Activated CD4-positive, alpha-beta T cell treated with anti-CD3 and anti-CD28 coated beads for 1 hour (primary cell): ENCODE data around the gene IL1RL2.

Source experiments
- DNase-seq: peaks from one replicate; pipeline ENCODE4 v3.0.0-alpha.2; 2020

IL1RL2 gene

DNA sequence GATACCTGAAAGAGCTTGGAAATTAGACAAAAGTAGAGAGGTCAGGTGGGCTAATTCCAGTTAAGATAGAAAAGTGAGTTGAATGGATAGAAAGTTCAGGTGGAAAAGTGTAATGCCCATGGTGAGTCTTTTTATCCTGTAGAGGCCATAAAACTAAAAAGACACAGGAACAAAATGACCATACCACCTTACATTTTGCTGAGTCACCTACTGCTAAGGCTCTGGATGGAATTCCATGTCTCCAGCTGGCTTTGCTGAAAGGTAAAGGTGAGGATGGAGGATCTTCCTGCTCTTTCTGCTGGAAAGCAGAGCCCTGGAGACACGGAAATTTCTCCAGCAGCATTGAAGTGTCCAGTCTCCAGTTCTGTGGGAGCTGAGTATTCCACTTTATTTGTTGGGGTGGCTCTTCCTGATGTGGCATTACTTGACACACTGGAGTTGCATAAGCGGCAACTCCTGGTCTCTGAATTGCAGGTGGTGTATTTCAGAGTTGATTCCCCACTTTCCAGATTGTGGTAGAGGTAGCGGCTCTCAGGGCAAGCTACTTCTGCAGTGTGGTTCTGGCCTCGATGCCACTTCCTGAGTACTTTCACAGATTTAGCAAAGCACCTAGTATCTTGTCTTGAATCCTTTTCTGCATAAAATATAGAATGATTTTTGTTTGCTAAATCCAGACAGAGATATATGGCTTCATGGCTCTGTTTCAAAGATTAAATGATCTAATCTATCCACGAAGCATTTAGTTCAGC is 10.7 kb downstream of the IL1RL2 start:
- DNase-seq, result no peak

DNA sequence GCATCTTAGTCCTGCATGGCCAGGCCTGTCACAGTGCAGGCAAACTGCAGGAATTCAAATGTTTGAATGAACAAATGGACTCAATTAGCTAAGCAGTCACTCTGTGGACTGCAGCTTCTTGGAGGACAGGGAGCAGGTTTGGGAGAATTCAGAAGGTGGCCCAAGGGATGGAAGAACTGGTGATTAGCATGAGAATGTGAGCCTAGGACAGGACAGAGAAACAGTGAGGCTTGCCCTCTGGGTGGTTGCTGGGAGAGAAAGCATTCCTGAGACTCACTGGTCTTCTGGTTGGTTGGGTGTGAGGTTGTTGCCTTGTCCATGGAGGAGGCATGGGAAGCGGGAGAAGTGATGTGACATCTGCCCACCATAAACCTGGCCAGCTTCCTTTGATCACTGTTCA is 13.7 kb downstream of the IL1RL2 start:
- DNase-seq, result no peak

DNA sequence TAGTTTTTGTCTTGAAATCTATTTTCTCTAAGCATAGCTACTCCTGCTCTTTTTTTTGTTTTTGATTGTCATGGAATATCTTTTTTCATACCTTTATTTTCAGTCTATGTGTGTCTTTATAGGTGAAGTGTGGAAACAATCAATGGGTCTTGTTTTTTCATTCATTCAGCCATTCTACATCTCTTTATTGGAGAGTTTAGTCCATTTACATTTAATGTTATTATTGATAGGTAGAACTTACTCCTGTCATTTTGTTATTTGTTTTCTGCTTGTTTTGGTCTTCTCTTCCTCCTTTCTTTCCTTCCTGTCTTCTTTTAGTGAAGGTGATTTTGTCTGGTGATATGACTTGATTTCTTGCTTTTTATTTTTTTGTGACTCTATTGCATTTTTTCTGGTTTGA is 17.8 kb downstream of the IL1RL2 start:
- no peak for DNase-seq

DNA sequence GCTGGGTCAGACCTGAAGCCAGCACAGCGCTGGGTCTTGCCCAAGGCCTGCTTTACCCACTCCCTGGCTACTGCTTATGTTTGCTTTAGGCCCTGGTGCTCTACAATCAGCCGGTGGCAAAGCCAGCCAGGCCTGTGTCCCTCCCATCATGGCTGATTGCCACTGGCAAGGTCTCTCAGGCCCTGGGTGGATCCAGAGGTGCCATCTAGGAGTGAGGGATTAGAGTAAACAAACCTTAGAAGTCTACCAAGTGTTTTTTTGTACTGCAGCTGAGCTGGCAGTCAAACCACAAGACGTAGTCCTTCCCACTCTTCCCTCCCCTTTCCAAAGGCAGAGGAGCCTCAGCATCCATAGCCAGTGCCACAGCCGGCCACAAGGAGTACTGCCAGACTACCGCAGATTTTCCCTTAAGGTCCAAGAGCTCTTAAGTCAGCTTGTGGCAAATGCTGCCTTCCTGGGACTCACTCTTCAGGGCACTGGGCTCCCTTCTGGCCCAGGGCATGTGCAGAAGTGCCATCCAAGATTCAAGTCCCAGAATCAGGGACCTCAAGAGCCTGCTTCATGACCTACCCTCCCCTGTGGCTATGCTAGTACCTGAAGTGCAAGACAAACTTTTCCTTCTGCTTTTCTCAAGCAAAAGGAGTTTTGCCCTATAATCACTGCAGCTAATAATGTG is 20.0 kb downstream of the IL1RL2 start:
- DNase-seq, result no peak

DNA sequence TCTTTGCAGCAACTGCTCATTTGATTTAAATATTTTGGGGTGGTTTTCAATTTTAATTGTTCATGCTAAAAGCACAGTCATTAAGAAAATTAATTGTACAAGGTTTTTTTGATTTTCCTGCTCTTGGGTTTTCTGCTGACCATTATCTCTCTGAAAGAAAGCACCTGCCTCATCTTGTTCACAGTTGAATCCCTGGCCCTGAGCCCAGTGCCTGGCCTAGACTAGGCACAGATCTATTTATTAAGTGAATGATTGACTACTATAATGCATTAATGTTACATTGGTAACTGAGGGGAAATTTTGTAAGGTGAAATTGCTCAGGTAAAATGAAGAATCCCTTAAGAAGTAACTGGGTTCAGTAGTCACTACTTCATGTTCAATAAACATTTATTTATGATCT is 22.0 kb downstream of the IL1RL2 start:
- DNase-seq, result no peak

GRCh38 chr2:102209474-102209873 is 22.7 kb downstream of the IL1RL2 start:
- no peak for DNase-seq

DNA sequence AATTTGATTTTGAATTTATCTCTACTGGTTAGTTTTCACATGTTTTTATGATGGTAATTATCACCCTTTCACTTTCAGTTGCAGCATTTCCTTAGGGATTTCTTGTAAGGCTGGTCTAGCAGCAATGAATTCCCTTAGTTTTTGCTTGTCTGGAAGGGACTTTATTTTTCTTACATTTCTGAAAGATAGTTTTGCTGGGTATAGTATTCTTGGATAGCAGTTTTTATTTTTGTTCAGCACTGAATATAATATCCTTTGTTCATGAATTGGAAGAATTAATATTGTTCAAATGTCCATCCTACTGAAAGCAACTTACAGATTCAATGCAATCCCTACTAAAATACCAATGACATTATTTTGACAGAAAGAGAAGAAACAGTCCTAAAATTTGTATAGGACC is 30.2 kb downstream of the IL1RL2 start:
- DNase-seq, result no peak

- DNase-seq, result no peak
These were observed 38.3 kb downstream of the IL1RL2 start for GRCh38 chr2:102224824-102225739.

DNA sequence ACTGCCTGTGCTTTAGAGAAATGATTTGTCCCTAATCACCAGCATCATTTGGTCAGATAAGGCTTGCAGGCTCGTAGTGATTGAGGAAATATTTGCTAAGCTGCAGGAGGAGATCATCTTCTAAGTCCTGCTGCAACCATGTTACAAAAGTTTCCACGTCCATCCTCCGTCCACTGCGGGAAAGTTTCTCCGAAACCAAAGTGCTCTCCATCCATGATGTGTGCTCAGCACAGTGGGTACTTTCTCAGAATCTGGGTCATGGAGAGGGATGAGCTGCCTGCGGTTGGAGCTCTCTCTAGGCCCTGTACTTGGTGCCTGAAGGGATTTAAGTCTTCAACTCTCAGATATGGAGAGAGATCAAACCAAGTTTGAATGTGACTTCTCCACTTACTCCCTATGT is 39.3 kb downstream of the IL1RL2 start:
- no peak for DNase-seq

- DNase-seq, result no peak
These were observed 40.0 kb downstream of the IL1RL2 start for GRCh38 chr2:102226612-102227391.

GRCh38 chr2:102229141-102229769 is 42.4 kb downstream of the IL1RL2 start:
- DNase-seq, result no peak

DNA sequence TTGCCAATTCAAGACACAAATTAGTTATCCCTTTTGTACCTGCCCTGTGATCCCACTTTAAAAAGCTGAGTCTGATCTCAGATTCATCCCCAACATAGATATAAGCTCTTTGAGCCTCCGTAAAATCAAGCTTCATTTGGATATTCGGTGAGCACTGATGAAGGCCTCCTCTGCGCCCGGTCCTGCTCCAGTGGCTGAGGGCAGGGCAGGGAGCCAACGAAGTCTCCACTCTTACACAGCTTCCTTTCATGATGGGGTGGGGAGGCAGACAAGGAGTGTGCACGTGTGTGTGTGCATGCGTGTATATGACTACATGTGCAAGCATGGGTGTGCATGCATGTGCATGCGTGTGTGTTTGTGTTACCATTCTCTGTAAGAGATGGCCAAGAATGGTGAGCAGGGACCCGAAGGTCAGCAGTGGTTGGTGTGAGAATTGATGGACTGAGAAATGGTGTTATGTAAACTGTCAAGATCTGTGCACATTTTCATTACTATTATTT is 43.6 kb downstream of the IL1RL2 start:
- no peak for DNase-seq

- DNase-seq, result no peak
These were observed 46.5 kb downstream of the IL1RL2 start for GRCh38 chr2:102233132-102233884.

GRCh38 chr2:102235042-102235473 is 48.2 kb downstream of the IL1RL2 start:
- DNase-seq, result no peak

DNA sequence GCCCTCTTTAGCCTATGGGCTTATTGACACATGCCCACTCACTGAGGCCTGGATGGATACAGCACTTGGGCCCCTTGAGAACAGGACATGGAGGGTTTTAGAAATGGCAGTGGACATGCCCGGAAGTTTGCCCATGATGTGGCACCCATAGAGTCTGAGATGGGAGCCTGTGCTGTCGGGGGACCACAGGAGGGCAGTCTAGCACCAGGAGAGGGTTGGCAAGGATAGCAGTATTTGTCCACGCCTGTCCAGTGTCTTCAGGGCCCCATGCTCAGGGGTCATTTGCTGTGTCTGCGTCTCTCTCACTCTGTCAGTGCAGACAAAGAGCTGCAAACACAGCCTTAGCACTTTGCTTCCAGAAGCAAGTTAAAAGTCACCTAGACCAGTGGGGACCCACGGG is 48.7 kb downstream of the IL1RL2 start:
- DNase-seq, result no peak

DNA sequence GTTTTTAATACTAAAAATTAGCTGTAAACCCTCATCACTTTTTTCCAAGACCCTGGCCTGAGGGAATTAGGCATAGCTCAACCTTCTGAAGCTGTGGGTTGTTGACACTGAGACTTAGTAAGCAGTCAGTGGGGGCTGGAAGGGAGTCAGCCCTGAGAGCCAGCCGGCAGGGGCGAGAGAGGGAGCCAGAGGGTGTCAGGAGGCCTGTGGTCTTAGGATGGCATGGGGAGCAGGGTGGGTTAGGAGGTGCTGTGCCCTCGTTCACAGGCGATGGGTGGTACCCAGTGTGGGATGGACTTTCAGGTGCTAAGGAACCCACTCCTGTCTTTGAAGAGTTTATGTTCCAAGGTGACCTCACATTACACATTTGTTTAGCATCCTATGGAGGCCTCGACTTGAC is 49.3 kb downstream of the IL1RL2 start:
- DNase-seq, result no peak

GRCh38 chr2:102237176-102237575 is 50.4 kb downstream of the IL1RL2 start:
- no peak for DNase-seq

- DNase-seq, result no peak
These were observed 51.4 kb downstream of the IL1RL2 start for GRCh38 chr2:102238039-102238756.

- DNase-seq, result no peak
These were observed 52.0 kb downstream of the IL1RL2 start for GRCh38 chr2:102238778-102239177.

DNA sequence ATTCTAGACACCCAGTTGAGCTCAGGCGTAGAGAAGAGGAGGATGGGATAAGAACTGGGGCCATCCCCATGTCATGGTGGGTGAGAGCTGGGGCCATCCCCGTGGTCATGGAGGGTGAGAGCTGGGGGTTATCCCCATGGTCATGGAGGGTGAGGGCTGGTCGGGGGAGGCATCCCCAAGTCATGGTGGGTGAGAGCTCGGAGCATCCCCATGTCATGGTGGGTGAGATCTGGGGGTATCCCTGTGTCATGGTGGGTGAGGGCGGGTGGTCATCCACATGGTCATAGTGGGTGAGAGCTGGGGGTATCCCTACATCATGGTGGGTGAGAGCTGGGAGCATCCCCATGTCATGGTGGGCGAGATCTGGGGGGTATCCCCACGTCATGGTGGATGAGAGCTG is 52.5 kb downstream of the IL1RL2 start:
- DNase-seq, result no peak
